HG03103 (cell line): ENCODE measurements around the gene ANKRD13C.
"Not testable (repeated sequence)": the region's sequence is repeated elsewhere in the genome, so short reads cannot be mapped to it uniquely, and the experiment has no call there.

Source experiments
- ATAC-seq: cut with Tn5 transposase; IDR thresholded peaks from one replicate; pipeline ENCODE4 v1.9.1; 2021; ENCODE audit warnings: low read depth; ENCODE audit not compliant: unreplicated experiment

The ANKRD13C gene

GRCh38 chr1:70361727-70362398 lies 7.3 kb upstream of the ANKRD13C start:
- ATAC-seq: no peak

- ATAC-seq: no peak
These were observed 5.8 kb upstream of the ANKRD13C start for GRCh38 chr1:70360321-70360720.

- peak; percentile 42 for ATAC-seq
These were observed 4.5 kb upstream of the ANKRD13C start for GRCh38 chr1:70358921-70359564.

GRCh38 chr1:70355920-70356319 lies 1.4 kb upstream of the ANKRD13C start:
- no peak for ATAC-seq

- ATAC-seq: no peak
These were observed 537 bp upstream of the ANKRD13C start for GRCh38 chr1:70355111-70355407.

GRCh38 chr1:70353601-70354331 lies 756 bp downstream of the ANKRD13C start:
- peak; percentile 22 for ATAC-seq

- no peak for ATAC-seq
These were observed 1.5 kb downstream of the ANKRD13C start for GRCh38 chr1:70353044-70353443.

GRCh38 chr1:70349799-70350198 lies 4.7 kb downstream of the ANKRD13C start:
- ATAC-seq: not testable (repeated sequence)

GRCh38 chr1:70348399-70349165 lies 5.9 kb downstream of the ANKRD13C start:
- no peak for ATAC-seq

- ATAC-seq: not testable (repeated sequence)
These were observed 14.9 kb downstream of the ANKRD13C start for GRCh38 chr1:70339644-70340043.

GRCh38 chr1:70336050-70336449 lies 18.5 kb downstream of the ANKRD13C start:
- no peak for ATAC-seq

GRCh38 chr1:70334436-70334835 lies 20.1 kb downstream of the ANKRD13C start:
- ATAC-seq: no peak

- no peak for ATAC-seq
These were observed 21.3 kb downstream of the ANKRD13C start for GRCh38 chr1:70333245-70333644.

- ATAC-seq: no peak
These were observed 22.6 kb downstream of the ANKRD13C start for GRCh38 chr1:70331962-70332361.

- ATAC-seq: no peak
These were observed 27.0 kb downstream of the ANKRD13C start for GRCh38 chr1:70327306-70328076.

GRCh38 chr1:70324683-70325082 lies 29.8 kb downstream of the ANKRD13C start:
- no peak for ATAC-seq

- ATAC-seq: no peak
These were observed 34.8 kb downstream of the ANKRD13C start for GRCh38 chr1:70319750-70320149.

GRCh38 chr1:70318191-70318590 lies 36.3 kb downstream of the ANKRD13C start:
- ATAC-seq: no peak

GRCh38 chr1:70317087-70317486 lies 37.4 kb downstream of the ANKRD13C start:
- no peak for ATAC-seq

- no peak for ATAC-seq
These were observed 38.7 kb downstream of the ANKRD13C start for GRCh38 chr1:70315782-70316181.
